NT2/D1 (cell line): ENCODE results near the gene NRAS.

Source experiments
- SUZ12 ChIP-seq: IDR thresholded peaks from 2 replicates; pipeline ENCODE4 v1.6.1; 2011; ENCODE audit not compliant: insufficient read length, insufficient read depth; ENCODE audit errors: extremely low read depth
- YY1 ChIP-seq: IDR thresholded peaks from 2 replicates; pipeline ENCODE4 v1.6.1; 2011; ENCODE audit not compliant: insufficient read length, insufficient read depth

DNA sequence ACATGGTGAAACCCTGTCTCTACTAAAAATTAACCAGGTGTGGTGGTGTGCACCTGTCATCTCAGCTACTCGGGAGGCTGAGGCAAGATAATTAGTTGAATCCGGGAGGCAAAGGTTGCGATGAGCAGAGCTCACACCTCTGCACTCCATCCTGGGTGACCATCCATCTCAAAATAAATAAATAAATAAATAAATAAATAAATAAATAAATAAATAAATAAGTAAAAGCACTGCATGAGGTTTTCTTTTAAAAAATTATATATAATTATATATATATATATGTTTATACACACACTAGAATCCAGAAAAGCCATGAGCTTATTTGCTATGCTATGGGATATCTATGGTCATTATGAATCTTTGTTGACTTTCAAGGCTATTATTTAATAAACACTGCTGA is 23.6 kb downstream of the NRAS start:
- TF ChIP-seq SUZ12: no peak
- no peak for TF ChIP-seq YY1
